ENCODE data around the gene MRPS16.

Gene MRPS16

GRCh38 chr10:73253225-73253555 is 746 bp upstream of the MRPS16 start:
- no peaks in the 10 kb centered on the region for H3K27me3 ChIP-seq (ENCODE audit: insufficient read depth, low read length)
- no peak overlapping the region for H2BK5ac ChIP-seq (ENCODE audit: low read depth, low read length, poor library complexity)
- H4K12ac ChIP-seq (ENCODE audit: low read depth, low read length), result no peak overlapping the region
- no peak overlapping the region for H3K27ac ChIP-seq (ENCODE audit: low read depth, low read length)
- H3K4me2 ChIP-seq (ENCODE audit: low read length), result peak overlapping the region; percentile 85
- peak overlapping the region; percentile 81 for H3K9ac ChIP-seq (ENCODE audit: low read length)
- H3K9me3 ChIP-seq (ENCODE audit: insufficient read depth, low read depth, low read length), result no peaks in the 10 kb centered on the region
- peak overlapping the region; percentile 82 for H3K4me3 ChIP-seq (ENCODE audit: low read depth, low read length)
- WGBS (ENCODE audit: extremely low coverage, insufficient coverage, insufficient read length), result no CpG with 5 or more reads among the region's 4 CpGs
- H2AK5ac ChIP-seq (ENCODE audit: low read length), result no peak overlapping the region
- H2AFZ ChIP-seq (ENCODE audit: insufficient read depth, low read length, poor library complexity), result no peak overlapping the region
- no peak overlapping the region for H3K23ac ChIP-seq (ENCODE audit: low read length)
- H3K79me1 ChIP-seq (ENCODE audit: low read length), result peaks cover 4% of the 10 kb centered on the region
- H3K18ac ChIP-seq (ENCODE audit: low read length), result no peak overlapping the region
- no peak overlapping the region for H3K14ac ChIP-seq (ENCODE audit: low read length)
- H2BK120ac ChIP-seq (ENCODE audit: insufficient read depth, low read length, poor library complexity), result no peak overlapping the region
- peak in 1 of 2 donors; percentile 28 for DNase-seq
- peaks cover 7 to 10% of the 10 kb centered on the region in 2 experiments for H3K36me3 ChIP-seq (ENCODE audit: control insufficient read depth in 1 of 2, insufficient read depth in 2 of 2, low read length in 2 of 2)
- H3K4me1 ChIP-seq (ENCODE audit: control insufficient read depth in 1 of 2, insufficient read depth in 2 of 2, low read length in 2 of 2), result peaks cover 5% of the 10 kb centered on the region in 2 experiments
- peaks cover 9% of the 10 kb centered on the region for H3K79me2 ChIP-seq (ENCODE audit: control insufficient read depth, insufficient read depth, low read length, poor library complexity)
- H2BK12ac ChIP-seq (ENCODE audit: low read length), result no peak overlapping the region
- no peak overlapping the region for H4K91ac ChIP-seq (ENCODE audit: low read depth, low read length)
- no peak overlapping the region for H3K4ac ChIP-seq (ENCODE audit: low read depth, low read length)
- no peak overlapping the region for H4K8ac ChIP-seq (ENCODE audit: low read depth, low read length)

- H3K18ac ChIP-seq (ENCODE audit: low read length), result peak overlapping the region; percentile 49
- H3K23ac ChIP-seq (ENCODE audit: low read length), result no peak overlapping the region
- peaks cover 5% of the 10 kb centered on the region in 2 experiments for H3K4me1 ChIP-seq (ENCODE audit: control insufficient read depth in 1 of 2, insufficient read depth in 2 of 2, low read length in 2 of 2)
- peak overlapping the region; percentile 87 for H3K27ac ChIP-seq (ENCODE audit: low read depth, low read length)
- H2BK120ac ChIP-seq (ENCODE audit: insufficient read depth, low read length, poor library complexity), result peak overlapping the region; percentile 31
- H4K91ac ChIP-seq (ENCODE audit: low read depth, low read length), result peak overlapping the region; percentile 74
- H2BK12ac ChIP-seq (ENCODE audit: low read length), result no peak overlapping the region
- peak overlapping the region; percentile 49 for H3K4ac ChIP-seq (ENCODE audit: low read depth, low read length)
- H2AK5ac ChIP-seq (ENCODE audit: low read length), result peak overlapping the region; percentile 1
- H3K79me2 ChIP-seq (ENCODE audit: control insufficient read depth, insufficient read depth, low read length, poor library complexity), result peaks cover 10% of the 10 kb centered on the region
- peak overlapping the region; percentile 98 for H3K9ac ChIP-seq (ENCODE audit: low read length)
- H3K4me3 ChIP-seq (ENCODE audit: low read depth, low read length), result peak overlapping the region; percentile 82
- peak overlapping the region; percentile 88 for H4K8ac ChIP-seq (ENCODE audit: low read depth, low read length)
- peak in 1 of 2 donors; percentile 18 for DNase-seq
- H2BK5ac ChIP-seq (ENCODE audit: low read depth, low read length, poor library complexity), result peak overlapping the region; percentile 43
- no peaks in the 10 kb centered on the region for H3K27me3 ChIP-seq (ENCODE audit: insufficient read depth, low read length)
- peaks cover 7 to 10% of the 10 kb centered on the region in 2 experiments for H3K36me3 ChIP-seq (ENCODE audit: control insufficient read depth in 1 of 2, insufficient read depth in 2 of 2, low read length in 2 of 2)
- peak overlapping the region; percentile 31 for H2AFZ ChIP-seq (ENCODE audit: insufficient read depth, low read length, poor library complexity)
- peak overlapping the region; percentile 85 for H3K4me2 ChIP-seq (ENCODE audit: low read length)
- H4K12ac ChIP-seq (ENCODE audit: low read depth, low read length), result peak overlapping the region; percentile 82
- no peaks in the 10 kb centered on the region for H3K9me3 ChIP-seq (ENCODE audit: insufficient read depth, low read depth, low read length)
- WGBS (ENCODE audit: extremely low coverage, insufficient coverage, insufficient read length), result no CpG with 5 or more reads among the region's 23 CpGs
- peak overlapping the region; percentile 76 for H3K14ac ChIP-seq (ENCODE audit: low read length)
- H3K79me1 ChIP-seq (ENCODE audit: low read length), result peaks cover 6% of the 10 kb centered on the region
Measured at GRCh38 chr10:73251683-73252444, 580 bp downstream of the MRPS16 start.

- H3K79me1 ChIP-seq (ENCODE audit: low read length), result peaks cover 10% of the 10 kb centered on the region
- no peak overlapping the region for H3K18ac ChIP-seq (ENCODE audit: low read length)
- no peaks in the 10 kb centered on the region for H3K9me3 ChIP-seq (ENCODE audit: insufficient read depth, low read depth, low read length)
- H3K4me1 ChIP-seq (ENCODE audit: control insufficient read depth in 1 of 2, insufficient read depth in 2 of 2, low read length in 2 of 2), result peaks cover 7% of the 10 kb centered on the region in 2 experiments
- H2AK5ac ChIP-seq (ENCODE audit: low read length), result no peak overlapping the region
- no peak overlapping the region for H3K4ac ChIP-seq (ENCODE audit: low read depth, low read length)
- H3K79me2 ChIP-seq (ENCODE audit: control insufficient read depth, insufficient read depth, low read length, poor library complexity), result peaks cover 13% of the 10 kb centered on the region
- H3K14ac ChIP-seq (ENCODE audit: low read length), result no peak overlapping the region
- no peak overlapping the region for H4K8ac ChIP-seq (ENCODE audit: low read depth, low read length)
- WGBS (ENCODE audit: extremely low coverage, insufficient coverage, insufficient read length), result no CpG with 5 or more reads among the region's 5 CpGs
- H2BK12ac ChIP-seq (ENCODE audit: low read length), result no peak overlapping the region
- H3K36me3 ChIP-seq (ENCODE audit: control insufficient read depth in 1 of 2, insufficient read depth in 2 of 2, low read length in 2 of 2), result peaks cover 11 to 23% of the 10 kb centered on the region in 2 experiments
- no peak overlapping the region for H3K23ac ChIP-seq (ENCODE audit: low read length)
- no peak overlapping the region for H4K91ac ChIP-seq (ENCODE audit: low read depth, low read length)
- H2AFZ ChIP-seq (ENCODE audit: insufficient read depth, low read length, poor library complexity), result no peak overlapping the region
- DNase-seq, result no peak
- H4K12ac ChIP-seq (ENCODE audit: low read depth, low read length), result no peak overlapping the region
- H2BK5ac ChIP-seq (ENCODE audit: low read depth, low read length, poor library complexity), result no peak overlapping the region
- H3K4me3 ChIP-seq (ENCODE audit: low read depth, low read length), result no peak overlapping the region
- H3K27me3 ChIP-seq (ENCODE audit: insufficient read depth, low read length), result no peaks in the 10 kb centered on the region
- no peak overlapping the region for H2BK120ac ChIP-seq (ENCODE audit: insufficient read depth, low read length, poor library complexity)
- no peak overlapping the region for H3K27ac ChIP-seq (ENCODE audit: low read depth, low read length)
- H3K9ac ChIP-seq (ENCODE audit: low read length), result no peak overlapping the region
- H3K4me2 ChIP-seq (ENCODE audit: low read length), result no peak overlapping the region
Measured at GRCh38 chr10:73248259-73248724, 4.2 kb downstream of the MRPS16 start.

GRCh38 chr10:73247509-73248258 is 4.8 kb downstream of the MRPS16 start:
- no CpG with 5 or more reads among the region's 4 CpGs for WGBS (ENCODE audit: extremely low coverage, insufficient coverage, insufficient read length)
- Histone ChIP-seq H3K14ac (ENCODE audit: low read length) (no peak overlapping the region), H3K4ac (ENCODE audit: low read depth, low read length) (no peak overlapping the region), H3K9me3 (ENCODE audit: insufficient read depth, low read depth, low read length) (no peaks in the 10 kb centered on the region), H2BK5ac (ENCODE audit: low read depth, low read length, poor library complexity) (peak overlapping the region; percentile 9), H2AK5ac (ENCODE audit: low read length) (no peak overlapping the region), H2BK120ac (ENCODE audit: insufficient read depth, low read length, poor library complexity) (peak overlapping the region; percentile 39), H3K27me3 (ENCODE audit: insufficient read depth, low read length) (no peaks in the 10 kb centered on the region), H3K79me2 (ENCODE audit: control insufficient read depth, insufficient read depth, low read length, poor library complexity) (peaks cover 13% of the 10 kb centered on the region), H4K91ac (ENCODE audit: low read depth, low read length) (no peak overlapping the region), H3K27ac (ENCODE audit: low read depth, low read length) (peak overlapping the region; percentile 97), H3K23ac (ENCODE audit: low read length) (no peak overlapping the region), H3K4me3 (ENCODE audit: low read depth, low read length) (no peak overlapping the region), H4K12ac (ENCODE audit: low read depth, low read length) (peak overlapping the region; percentile 50), H3K18ac (ENCODE audit: low read length) (no peak overlapping the region), H3K79me1 (ENCODE audit: low read length) (peaks cover 8% of the 10 kb centered on the region), H3K4me2 (ENCODE audit: low read length) (peak overlapping the region; percentile 51), H2AFZ (ENCODE audit: insufficient read depth, low read length, poor library complexity) (no peak overlapping the region), H4K8ac (ENCODE audit: low read depth, low read length) (peak overlapping the region; percentile 84), H3K4me1 (ENCODE audit: control insufficient read depth in 1 of 2, insufficient read depth in 2 of 2, low read length in 2 of 2) (peaks cover 7% of the 10 kb centered on the region in 2 experiments), H2BK12ac (ENCODE audit: low read length) (no peak overlapping the region), H3K36me3 (ENCODE audit: control insufficient read depth in 1 of 2, insufficient read depth in 2 of 2, low read length in 2 of 2) (peaks cover 12 to 26% of the 10 kb centered on the region in 2 experiments), H3K9ac (ENCODE audit: low read length) (peak overlapping the region; percentile 61)
- no peak for DNase-seq

Measured in trophoblast cell (in vitro differentiated cells and primary cell).